Gastrocnemius medialis (tissue), 4 donors: ENCODE measurements around the gene RAD51B. TPM values are rescaled to one million over a fixed set of nuclear protein-coding genes. Genes with fewer than 3 reads are reported as not detected.

Source experiments
- ATAC-seq, 2 donors: fragments of 150-250 bp; one replicate each; pipeline ENCODE4 v1.9.1; 2016
- DNase-seq, 2 donors: peaks; one replicate each; pipeline ENCODE4 v3.0.0-alpha.2; 2019
- H3K27ac ChIP-seq, 4 donors: fragments of 200-600 bp; sonication (generic); 1 replicate in 1 of 4; 2 replicates in 3 of 4; pipeline ENCODE4 v1.5.1; 2016 to 2018; ENCODE audit warnings: mild to moderate bottlenecking in 2 of 4, moderate library complexity in 1 of 4
- H3K27me3 ChIP-seq, 3 donors: fragments of 200-600 bp; sonication (generic) in 2 of 3; 1 replicate in 1 of 3; 2 replicates in 2 of 3; pipeline versions ENCODE4 v1.5.1 to v1.6.0; 2016 to 2019; ENCODE audit warnings: mild to moderate bottlenecking in 1 of 3, moderate library complexity in 1 of 3
- H3K36me3 ChIP-seq, 2 donors: fragments of 200-600 bp; sonication (generic) in 1 of 2; one replicate each; pipeline ENCODE4 v1.5.1; 2017 to 2018
- H3K4me1 ChIP-seq, 2 donors: fragments of 200-600 bp; sonication (generic) in 1 of 2; one replicate each; pipeline ENCODE4 v1.5.1; 2016 to 2017; ENCODE audit warnings: mild to moderate bottlenecking in 2 of 2
- H3K4me3 ChIP-seq, 4 donors: fragments of 200-600 bp; sonication (generic) in 3 of 4; 1 replicate in 1 of 4; 2 replicates in 3 of 4; pipeline ENCODE4 v1.5.1; 2016 to 2019; ENCODE audit warnings: mild to moderate bottlenecking in 2 of 4
- H3K9me3 ChIP-seq, 3 donors: fragments of 200-600 bp; sonication (generic) in 2 of 3; 1 replicate in 1 of 3; 2 replicates in 2 of 3; pipeline ENCODE4 v1.5.1; 2016 to 2019
- POLR2A ChIP-seq, 2 donors: fragments of 450-650 bp; IDR thresholded peaks; one replicate each; pipeline ENCODE4 v1.6.1; 2017; ENCODE audit warnings: antibody characterized with exemption in 2 of 2, mild to moderate bottlenecking in 2 of 2, moderate library complexity in 2 of 2
- in situ Hi-C, 4 donors: fragments of 200-750 bp; cut with MboI; loops; one replicate each; pipeline versions ENCODE4 v1.15.0 to v1.8.0; 2017; ENCODE audit warnings: low sequenced_read_pairs in 4 of 4
- intact Hi-C: fragments of 100-400 bp; cut with DNase I; formaldehyde crosslinking; loops from one replicate; pipeline ENCODE4 v1.15.1; 2023; ENCODE audit warnings: low total_unique reads
- total RNA-seq, 4 donors: library from RNA; depleted of rRNA; stranded (reverse); fragments of >200 nt; gene quantifications; one replicate each; pipeline versions ENCODE4 v1.1.0 to v1.2.3, GENCODE V29; 2016
- TF ChIP-seq, protein P1 (sequence below), 5 experiments: fragments of 450-650 bp in 3 of 5; fragments of 200-600 bp in 2 of 5; sonication (generic) in 2 of 5; IDR thresholded peaks in 4 of 5; conservative IDR thresholded peaks in 1 of 5; 1 replicate in 4 of 5; 2 replicates in 1 of 5; pipeline ENCODE4 v1.5.1; 2016 to 2019; ENCODE audit warnings: antibody characterized with exemption in 5 of 5, mild to moderate bottlenecking in 3 of 5, moderate library complexity in 3 of 5

RAD51B gene
- total RNA-seq, 4 donors from 2014 or later = 1.6 to 3.3 (median 2.4) TPM

DNA sequence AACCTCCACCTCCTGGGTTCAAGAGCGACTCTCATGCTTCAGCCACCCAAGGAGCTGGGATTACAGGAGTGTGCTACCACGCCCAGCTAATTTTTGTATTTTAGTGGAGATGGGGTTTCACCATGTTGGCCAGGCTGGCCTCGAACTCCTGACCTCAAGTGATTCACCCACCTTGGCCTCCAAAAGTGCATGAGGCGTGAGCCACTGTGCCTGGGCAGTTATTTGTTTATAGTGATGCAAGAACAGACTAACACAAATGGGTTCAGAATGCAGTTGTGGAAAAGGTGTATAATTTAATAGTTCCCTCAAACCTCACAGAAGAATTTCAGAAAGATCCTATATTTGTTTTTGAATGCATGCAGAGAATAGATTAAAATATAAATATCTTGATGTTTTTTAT is 526.2 kb downstream of the RAD51B start:
- DNase-seq = no peak
- H3K27me3 ChIP-seq = no peaks in the 10 kb centered on the region
- H3K9me3 ChIP-seq = no peaks in the 10 kb centered on the region
- no peak overlapping the region for H3K27ac ChIP-seq
- H3K4me3 ChIP-seq = no peak overlapping the region
- ATAC-seq = no peak
- in situ Hi-C loops = no loop called here
- no peak for TF ChIP-seq POLR2A (IDR thresholded peaks at IDR 0.05)
- TF ChIP-seq, protein P1, sequence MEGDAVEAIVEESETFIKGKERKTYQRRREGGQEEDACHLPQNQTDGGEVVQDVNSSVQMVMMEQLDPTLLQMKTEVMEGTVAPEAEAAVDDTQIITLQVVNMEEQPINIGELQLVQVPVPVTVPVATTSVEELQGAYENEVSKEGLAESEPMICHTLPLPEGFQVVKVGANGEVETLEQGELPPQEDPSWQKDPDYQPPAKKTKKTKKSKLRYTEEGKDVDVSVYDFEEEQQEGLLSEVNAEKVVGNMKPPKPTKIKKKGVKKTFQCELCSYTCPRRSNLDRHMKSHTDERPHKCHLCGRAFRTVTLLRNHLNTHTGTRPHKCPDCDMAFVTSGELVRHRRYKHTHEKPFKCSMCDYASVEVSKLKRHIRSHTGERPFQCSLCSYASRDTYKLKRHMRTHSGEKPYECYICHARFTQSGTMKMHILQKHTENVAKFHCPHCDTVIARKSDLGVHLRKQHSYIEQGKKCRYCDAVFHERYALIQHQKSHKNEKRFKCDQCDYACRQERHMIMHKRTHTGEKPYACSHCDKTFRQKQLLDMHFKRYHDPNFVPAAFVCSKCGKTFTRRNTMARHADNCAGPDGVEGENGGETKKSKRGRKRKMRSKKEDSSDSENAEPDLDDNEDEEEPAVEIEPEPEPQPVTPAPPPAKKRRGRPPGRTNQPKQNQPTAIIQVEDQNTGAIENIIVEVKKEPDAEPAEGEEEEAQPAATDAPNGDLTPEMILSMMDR (IDR thresholded peaks at IDR 0.05 in 4 of 5, conservative IDR thresholded peaks at IDR 0.05 in 1 of 5) = no peak
- intact Hi-C loops = no loop called here
- no peaks in the 10 kb centered on the region for H3K36me3 ChIP-seq
- H3K4me1 ChIP-seq = no peaks in the 10 kb centered on the region

DNA sequence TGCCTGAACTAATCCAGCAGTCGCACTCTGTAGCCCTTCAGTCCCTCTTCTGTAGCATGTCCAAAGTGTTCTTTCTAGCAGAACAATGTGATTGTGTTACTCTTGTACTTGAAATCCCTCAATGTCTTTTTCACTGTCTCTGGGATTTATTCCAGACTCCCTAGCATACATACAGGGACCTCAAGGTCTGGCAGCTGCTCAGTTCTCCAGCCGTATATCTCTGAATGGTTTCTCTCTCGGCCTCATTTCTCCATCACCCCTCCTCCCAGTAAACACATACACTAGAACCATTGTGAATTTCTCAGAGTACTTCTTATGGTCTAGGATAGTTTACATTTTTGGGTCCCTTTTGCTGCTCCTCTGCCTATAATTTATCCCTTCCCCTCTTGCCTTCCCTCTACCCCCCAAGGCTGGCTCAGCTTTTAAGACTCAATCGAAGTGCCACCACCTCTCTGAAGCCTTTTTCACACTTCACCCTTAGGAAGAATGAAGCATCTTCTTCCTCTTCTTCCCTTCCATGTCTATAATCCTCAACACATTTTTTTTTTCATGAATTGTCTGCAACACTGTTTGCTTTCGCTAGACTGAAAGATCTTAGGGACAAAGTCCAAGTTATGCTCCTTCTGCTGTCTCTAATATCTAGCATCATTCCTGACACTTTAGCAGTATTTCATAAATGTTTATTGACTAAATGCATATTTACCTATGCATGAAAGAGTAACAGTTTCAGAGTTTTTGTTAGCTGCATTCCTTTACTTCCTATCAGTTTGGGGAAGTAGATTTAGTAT is 527.2 kb downstream of the RAD51B start:
- Histone ChIP-seq H3K27me3 (no peaks in the 10 kb centered on the region), H3K4me1 (no peaks in the 10 kb centered on the region), H3K9me3 (no peaks in the 10 kb centered on the region), H3K4me3 (no peak overlapping the region), H3K36me3 (no peaks in the 10 kb centered on the region), H3K27ac (no peak overlapping the region)
- no peak for DNase-seq
- in situ Hi-C loops = no loop called here
- TF ChIP-seq, protein P1 (IDR thresholded peaks at IDR 0.05 in 4 of 5, conservative IDR thresholded peaks at IDR 0.05 in 1 of 5) = no peak
- no peak for TF ChIP-seq POLR2A (IDR thresholded peaks at IDR 0.05)
- ATAC-seq = no peak
- intact Hi-C loops = no loop called here

DNA sequence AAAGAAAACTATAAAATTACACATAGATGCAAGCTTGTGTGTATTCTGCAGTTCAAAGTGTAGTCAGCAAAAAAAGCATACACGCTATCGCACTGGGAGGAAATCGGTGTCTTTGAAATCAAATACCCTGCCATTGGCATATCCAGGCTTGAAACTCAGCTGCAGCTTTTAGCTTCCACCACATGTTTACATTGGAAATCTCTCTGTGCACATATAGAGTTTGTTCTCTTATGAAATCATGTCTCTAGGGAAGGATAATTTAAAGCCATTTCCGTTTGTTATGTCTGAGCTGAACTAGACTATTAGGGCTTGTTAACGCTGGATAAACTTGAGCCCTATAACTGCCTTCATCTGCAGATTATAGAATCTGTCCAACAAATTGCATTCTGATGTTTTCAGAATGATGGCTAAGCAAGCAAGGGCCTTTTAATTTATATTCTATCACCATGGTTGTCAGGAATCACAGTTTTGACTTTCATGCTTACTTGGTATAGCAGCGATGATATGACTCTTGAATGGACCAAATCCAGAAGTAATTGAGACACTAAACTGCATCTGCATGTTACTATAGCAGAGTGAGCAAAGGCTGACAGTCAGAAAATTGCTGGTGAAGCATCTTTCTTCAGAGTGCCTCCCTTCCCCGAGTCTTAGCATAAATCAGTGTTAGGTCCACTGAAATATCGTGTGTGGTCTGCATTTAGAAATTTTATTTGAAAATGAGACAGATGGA is 530.5 kb downstream of the RAD51B start:
- Histone ChIP-seq H3K27ac (no peak overlapping the region), H3K27me3 (no peaks in the 10 kb centered on the region), H3K4me3 (no peak overlapping the region), H3K4me1 (no peaks in the 10 kb centered on the region), H3K36me3 (no peaks in the 10 kb centered on the region), H3K9me3 (no peaks in the 10 kb centered on the region)
- intact Hi-C loops (no loop called here), in situ Hi-C loops (no loop called here)
- no peak for TF ChIP-seq POLR2A (IDR thresholded peaks at IDR 0.05)
- TF ChIP-seq, protein P1 (IDR thresholded peaks at IDR 0.05 in 4 of 5, conservative IDR thresholded peaks at IDR 0.05 in 1 of 5) = no peak
- no peak for ATAC-seq
- no peak for DNase-seq

DNA sequence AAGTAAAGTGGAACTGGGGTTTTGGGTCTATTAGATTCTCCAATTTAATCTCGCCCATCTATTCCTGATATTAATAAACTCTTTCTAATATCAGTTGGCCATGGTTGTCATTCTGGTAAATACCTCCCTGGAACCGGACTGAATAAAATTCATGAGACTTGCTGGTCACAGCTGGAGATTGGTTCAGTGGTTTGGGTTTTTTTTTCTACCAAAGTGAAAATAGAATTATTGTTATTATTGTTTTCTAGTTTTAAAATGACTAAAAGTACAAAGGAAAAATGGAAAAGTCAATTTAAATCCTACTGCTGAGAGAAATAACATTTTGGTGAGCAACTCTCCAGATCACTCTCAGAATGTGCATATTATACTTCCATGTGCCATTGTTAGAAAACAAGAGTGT is 535.8 kb downstream of the RAD51B start:
- intact Hi-C loops = no loop called here
- no peaks in the 10 kb centered on the region for H3K4me1 ChIP-seq
- H3K27ac ChIP-seq = no peak overlapping the region
- in situ Hi-C loops = no loop called here
- TF ChIP-seq POLR2A (IDR thresholded peaks at IDR 0.05) = no peak
- TF ChIP-seq, protein P1 (IDR thresholded peaks at IDR 0.05 in 4 of 5, conservative IDR thresholded peaks at IDR 0.05 in 1 of 5) = no peak
- no peaks in the 10 kb centered on the region for H3K9me3 ChIP-seq
- ATAC-seq = no peak
- DNase-seq = no peak
- H3K36me3 ChIP-seq = no peaks in the 10 kb centered on the region
- H3K27me3 ChIP-seq = no peaks in the 10 kb centered on the region
- no peak overlapping the region for H3K4me3 ChIP-seq
